AG04450 (cell line): Measurements from ENCODE around the gene ATP2B2. TPM values are rescaled to one million over a fixed set of nuclear protein-coding genes. Genes with fewer than 3 reads are reported as not detected.

Experiments
- CTCF ChIA-PET: fragments of 300-600, 350-600 bp; formaldehyde crosslinking; extraction: SDS; loops from one replicate; lab custom pipeline; 2022; ENCODE audit warnings: antibody characterized with exemption, inconsistent platforms; lab: Charles Lee
- POLR2A ChIA-PET: fragments of 350-600 bp; formaldehyde crosslinking; extraction: SDS; loops from one replicate; lab custom pipeline; 2021; ENCODE audit warnings: antibody characterized with exemption, inconsistent platforms; lab: Yijun Ruan, JAX
- DNase-seq: peaks from one replicate; pipeline ENCODE4 v3.0.0-alpha.2; 2011; ENCODE audit warnings: low read depth, low spot score
- H3K27ac ChIP-seq: one replicate; pipeline ENCODE4 v1.5.1; 2012; ENCODE audit warnings: low read depth, low read length, control low read depth
- H3K27me3 ChIP-seq: one replicate; pipeline ENCODE4 v1.6.0; 2012; ENCODE audit warnings: low read length; ENCODE audit not compliant: control insufficient read depth, insufficient read depth
- H3K4me3 ChIP-seq: 2 replicates; pipeline ENCODE4 v1.5.1; 2011; ENCODE audit warnings: mild to moderate bottlenecking, low read depth, low read length, control low read depth
- H3K9me3 ChIP-seq: 2 replicates; pipeline ENCODE4 v1.5.1; 2012; ENCODE audit warnings: low read length; ENCODE audit not compliant: control insufficient read depth, insufficient read depth
- CTCF ChIP-seq: IDR thresholded peaks from 2 replicates; pipeline ENCODE4 v1.5.1; 2011; ENCODE audit warnings: low read depth, low read length, control low read depth, inconsistent platforms
- polyA plus RNA-seq: library from polyadenylated mRNA; depleted of rRNA; stranded (reverse); fragments of >200 nt; gene quantifications from 2 replicates; pipeline ENCODE4 v1.2.3, GENCODE V29; 2011

ATP2B2 gene
- polyA plus RNA-seq, 1 experiment: 0.01 TPM

GRCh38 chr3:10310578-10310977 is 194.8 kb downstream of the ATP2B2 start:
- Histone ChIP-seq H3K4me3 (no peak overlapping the region), H3K27me3 (no peaks in the 10 kb centered on the region), H3K27ac (no peak overlapping the region), H3K9me3 (no peaks in the 10 kb centered on the region; the same call in 1 of the 2 replicates)
- POLR2A ChIA-PET: interaction anchor here (1.2 kb wide), 1 partner anchor 10 kb away, joined by 4 read pairs; the partner anchor contains the start of gene SEC13
- DNase-seq: peak; percentile 61
- CTCF ChIA-PET: no interaction called here
- TF ChIP-seq CTCF: no peak

- Histone ChIP-seq H3K9me3 (no peaks in the 10 kb centered on the region; the same call in 1 of the 2 replicates), H3K4me3 (no peak overlapping the region), H3K27ac (peak overlapping the region; percentile 48), H3K27me3 (no peaks in the 10 kb centered on the region)
- no peak for TF ChIP-seq CTCF
- ChIA-PET POLR2A (interaction anchor here (0.5 to 1.2 kb wide), 2 partner anchors 11 to 502 kb away, joined by 3 to 4 read pairs; partner anchors contain the start of gene SEC13), CTCF (interaction anchor here (1.2 kb wide), 1 partner anchor 46 kb away, joined by 6 read pairs; no protein-coding TSS in a partner anchor)
- no peak for DNase-seq
Measured at GRCh38 chr3:10309736-10310135, 195.7 kb downstream of the ATP2B2 start.

GRCh38 chr3:10308678-10309077 is 196.7 kb downstream of the ATP2B2 start:
- ChIA-PET POLR2A (no interaction called here), CTCF (no interaction called here)
- Histone ChIP-seq H3K4me3 (no peak overlapping the region), H3K27me3 (no peaks in the 10 kb centered on the region), H3K27ac (no peak overlapping the region), H3K9me3 (no peaks in the 10 kb centered on the region; the same call in 1 of the 2 replicates)
- DNase-seq: no peak
- TF ChIP-seq CTCF: no peak

GRCh38 chr3:10306156-10306555 is 199.2 kb downstream of the ATP2B2 start:
- POLR2A ChIA-PET: no interaction called here
- DNase-seq: no peak
- H3K27me3 ChIP-seq: no peaks in the 10 kb centered on the region
- no peak for TF ChIP-seq CTCF
- CTCF ChIA-PET: no interaction called here
- H3K27ac ChIP-seq: no peak overlapping the region
- H3K9me3 ChIP-seq: no peaks in the 10 kb centered on the region
- no peak overlapping the region for H3K4me3 ChIP-seq

- CTCF ChIA-PET: no interaction called here
- POLR2A ChIA-PET: interaction anchor here (0.8 kb wide), 1 partner anchor 10 kb away, joined by 3 read pairs; no protein-coding TSS in a partner anchor
- Histone ChIP-seq H3K4me3 (no peak overlapping the region), H3K27me3 (no peaks in the 10 kb centered on the region), H3K27ac (no peak overlapping the region), H3K9me3 (no peaks in the 10 kb centered on the region)
- no peak for DNase-seq
- no peak for TF ChIP-seq CTCF
Measured at GRCh38 chr3:10305331-10305902, 200.0 kb downstream of the ATP2B2 start.
